H9 (cell line): ENCODE measurements around the gene NOS1AP. TPM values are rescaled to one million over a fixed set of nuclear protein-coding genes. Genes with fewer than 3 reads are reported as not detected.

ENCODE experiments used
- DNase-seq: peaks from one replicate; pipeline ENCODE4 v3.0.0-alpha.2; 2017
- H2AFZ ChIP-seq: one replicate; pipeline ENCODE4 v1.6.1; 2013; ENCODE audit warnings: mild to moderate bottlenecking, low read length, control low read depth, moderate library complexity
- H2AK5ac ChIP-seq: 2 replicates; pipeline ENCODE4 v1.6.1; 2013; ENCODE audit warnings: low read length, control low read depth, mixed read lengths; ENCODE audit not compliant: insufficient read length
- H2BK120ac ChIP-seq: one replicate; pipeline ENCODE4 v1.6.1; 2013; ENCODE audit warnings: low read depth, mild to moderate bottlenecking, low read length, control low read depth, inconsistent platforms; ENCODE audit not compliant: poor library complexity, severe bottlenecking
- H2BK12ac ChIP-seq: 2 replicates; pipeline ENCODE4 v1.6.1; 2013; ENCODE audit warnings: low read length, control low read depth, mixed read lengths, low read depth; ENCODE audit not compliant: insufficient read length
- H2BK15ac ChIP-seq: 2 replicates; pipeline ENCODE4 v1.6.1; 2013; ENCODE audit warnings: low read depth, low read length, control low read depth
- H2BK20ac ChIP-seq: one replicate; pipeline ENCODE4 v1.6.1; 2013; ENCODE audit warnings: low read depth, mild to moderate bottlenecking, low read length, control low read depth, inconsistent platforms; ENCODE audit not compliant: poor library complexity, severe bottlenecking
- H2BK5ac ChIP-seq: 2 replicates; pipeline ENCODE4 v1.6.1; 2013; ENCODE audit warnings: low read length, control low read depth, mixed read lengths; ENCODE audit not compliant: insufficient read length
- H3K14ac ChIP-seq: 2 replicates; pipeline ENCODE4 v1.6.1; 2013; ENCODE audit warnings: low read length, control low read depth; ENCODE audit not compliant: insufficient read depth
- H3K18ac ChIP-seq: 2 replicates; pipeline ENCODE4 v1.6.1; 2013; ENCODE audit warnings: low read depth, mild to moderate bottlenecking, mixed read lengths, low read length, control low read depth; ENCODE audit not compliant: insufficient read length
- H3K23ac ChIP-seq: 2 replicates; pipeline ENCODE4 v1.6.1; 2013; ENCODE audit warnings: low read length, control low read depth, mixed read lengths, low read depth; ENCODE audit not compliant: insufficient read length
- H3K23me2 ChIP-seq: 2 replicates; pipeline ENCODE4 v1.6.1; 2013; ENCODE audit warnings: low read depth, mild to moderate bottlenecking, mixed read lengths, low read length, control low read depth; ENCODE audit not compliant: insufficient read length, poor library complexity, severe bottlenecking
- H3K27ac ChIP-seq: 2 replicates; pipeline ENCODE4 v1.5.1; 2013; ENCODE audit warnings: low read length, control low read depth, mixed read lengths, low read depth; ENCODE audit not compliant: insufficient read length
- H3K27me3 ChIP-seq: 2 replicates; pipeline ENCODE4 v1.6.1; 2013; ENCODE audit warnings: low read length, control low read depth, inconsistent platforms; ENCODE audit not compliant: insufficient read depth
- H3K4ac ChIP-seq: 2 replicates; pipeline ENCODE4 v1.6.1; 2013; ENCODE audit warnings: low read depth, mild to moderate bottlenecking, control low read depth, inconsistent platforms, low read length, moderate library complexity
- H3K4me1 ChIP-seq: 2 replicates; pipeline ENCODE4 v1.6.1; 2013; ENCODE audit warnings: low read length, control low read depth, inconsistent platforms; ENCODE audit not compliant: insufficient read depth
- H3K4me2 ChIP-seq: 2 replicates; pipeline ENCODE4 v1.6.1; 2013; ENCODE audit warnings: low read length, control low read depth, mixed read lengths; ENCODE audit not compliant: insufficient read length, insufficient read depth
- H3K56ac ChIP-seq: 2 replicates; pipeline ENCODE4 v1.6.1; 2013; ENCODE audit warnings: low read depth, mild to moderate bottlenecking, mixed read lengths, low read length, control low read depth; ENCODE audit not compliant: insufficient read length
- H3K79me1 ChIP-seq: 2 replicates; pipeline ENCODE4 v1.6.1; 2013; ENCODE audit warnings: low read depth, mild to moderate bottlenecking, moderate library complexity, low read length, control low read depth, inconsistent platforms; ENCODE audit not compliant: insufficient read depth, poor library complexity, severe bottlenecking
- H3K79me2 ChIP-seq: 2 replicates; pipeline ENCODE4 v1.6.1; 2013; ENCODE audit warnings: low read length, control low read depth, inconsistent platforms; ENCODE audit not compliant: insufficient read depth
- H3K9ac ChIP-seq: 2 replicates; pipeline ENCODE4 v1.6.1; 2013; ENCODE audit warnings: low read length, control low read depth, mixed read lengths; ENCODE audit not compliant: insufficient read length; ENCODE audit errors: extremely low read depth
- H3K9me3 ChIP-seq: one replicate; pipeline ENCODE4 v1.6.1; 2013; ENCODE audit warnings: low read depth, low read length, inconsistent platforms; ENCODE audit not compliant: control insufficient read depth
- H3T11ph ChIP-seq: one replicate; pipeline ENCODE4 v1.6.1; 2013; ENCODE audit warnings: mild to moderate bottlenecking, low read length, control low read depth, inconsistent platforms
- H4K20me1 ChIP-seq: one replicate; pipeline ENCODE4 v1.6.1; 2013; ENCODE audit not compliant: control insufficient read depth, insufficient read length, insufficient read depth
- H4K5ac ChIP-seq: 2 replicates; pipeline ENCODE4 v1.6.1; 2013; ENCODE audit warnings: low read depth, mild to moderate bottlenecking, mixed read lengths, low read length, control low read depth; ENCODE audit not compliant: insufficient read length
- H4K8ac ChIP-seq: replicated peaks from 2 replicates; pipeline ENCODE4 v1.6.1; 2013; ENCODE audit warnings: low read length, control low read depth, mixed read lengths, low read depth; ENCODE audit not compliant: insufficient read length
- H4K91ac ChIP-seq: 2 replicates; pipeline ENCODE4 v1.6.1; 2013; ENCODE audit warnings: low read depth, mild to moderate bottlenecking, moderate library complexity, mixed read lengths, low read length, control low read depth; ENCODE audit not compliant: insufficient read length
- H3K27ac Mint-ChIP-seq, 3 experiments: 2 replicates in 2 of 3; 3 replicates in 1 of 3; pipeline ENCODE4 v1.8.0; 2020 to 2021; ENCODE audit warnings: mixed read lengths in 3 of 3, mild to moderate bottlenecking in 1 of 3, moderate library complexity in 1 of 3
- H3K27me3 Mint-ChIP-seq: 2 replicates; pipeline ENCODE4 v1.8.0; 2021; ENCODE audit warnings: low read depth, mild to moderate bottlenecking, moderate library complexity, mixed read lengths
- H3K36me3 Mint-ChIP-seq, 3 experiments: 2 replicates in 2 of 3; 3 replicates in 1 of 3; pipeline ENCODE4 v1.8.0; 2020 to 2021; ENCODE audit warnings: low read depth in 3 of 3, mixed read lengths in 3 of 3; ENCODE audit not compliant: insufficient read depth in 1 of 3
- H3K4me1 Mint-ChIP-seq, 2 experiments: 2 replicates each; pipeline ENCODE4 v1.8.0; 2020; ENCODE audit warnings: mixed read lengths in 2 of 2
- H3K4me3 Mint-ChIP-seq, 2 experiments: 2 replicates in 1 of 2; 3 replicates in 1 of 2; pipeline ENCODE4 v1.8.0; 2020 to 2021; ENCODE audit warnings: mild to moderate bottlenecking in 2 of 2, mixed read lengths in 2 of 2, moderate library complexity in 1 of 2
- H3K9me3 Mint-ChIP-seq, 2 experiments: 2 replicates in 1 of 2; 3 replicates in 1 of 2; pipeline ENCODE4 v1.8.0; 2020; ENCODE audit warnings: mild to moderate bottlenecking in 2 of 2, mixed read lengths in 2 of 2, moderate library complexity in 1 of 2
- WGBS: extraction: QIAGEN DNeasy Blood & Tissue Kit; methylation state at CpG from one replicate; pipeline ENCODE4 v1.1.7; 2013; ENCODE audit warnings: missing lambda C conversion rate, low lambda C conversion rate, mixed read lengths; ENCODE audit not compliant: insufficient read length; ENCODE audit errors: extremely low coverage; 5-methylcytosine and 5-hydroxymethylcytosine counted together
- total RNA-seq: library from RNA; stranded (reverse); gene quantifications from 2 replicates; pipeline ENCODE4 v1.2.1, GENCODE V29; 2021
- TF ChIP-seq, protein P1 (sequence below): fragments of 200-600 bp; sonication (generic); conservative IDR thresholded peaks from 3 replicates; pipeline ENCODE4 v1.8.0; 2021; ENCODE audit warnings: antibody characterized with exemption, mild to moderate bottlenecking

The NOS1AP gene
- total RNA-seq, 1 experiment from 2014 or later = 8.4 TPM

DNA sequence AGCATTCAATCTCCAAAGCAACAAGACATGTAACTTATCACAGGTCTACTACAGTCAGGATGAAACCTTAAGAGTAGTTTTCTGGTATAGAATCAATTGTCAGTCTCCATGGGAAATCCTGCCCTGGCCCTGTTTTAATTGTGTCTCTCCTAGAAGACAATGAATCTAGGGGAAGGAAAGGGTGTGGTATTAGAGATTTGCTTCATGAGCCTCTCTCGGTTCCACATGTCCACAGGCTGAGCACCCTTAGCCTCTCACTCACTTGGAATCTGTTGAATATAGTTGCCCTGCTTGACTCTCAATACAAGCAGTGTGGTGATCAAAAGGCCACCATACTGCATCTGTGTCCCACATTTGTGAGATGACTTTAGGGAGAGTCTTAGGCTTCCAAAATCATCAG, 289.4 kb downstream of the NOS1AP start:
- Histone ChIP-seq H4K20me1 (no peaks in the 10 kb centered on the region), H3K79me2 (no peaks in the 10 kb centered on the region), H2BK120ac (no peak overlapping the region), H3K27me3 (no peaks in the 10 kb centered on the region), H3K9me3 (no peaks in the 10 kb centered on the region), H3K9ac (no peak overlapping the region), H2AFZ (no peak overlapping the region), H2BK5ac (no peak overlapping the region), H3K4me1 (no peaks in the 10 kb centered on the region), H3K23ac (no peak overlapping the region), H3K23me2 (no peaks in the 10 kb centered on the region), H3K18ac (no peak overlapping the region), H3K79me1 (no peaks in the 10 kb centered on the region), H3T11ph (no peak overlapping the region), H4K5ac (no peak overlapping the region), H4K91ac (no peak overlapping the region), H3K56ac (no peak overlapping the region), H3K4me2 (no peak overlapping the region), H3K14ac (no peak overlapping the region), H4K8ac (no peak overlapping the region), H2AK5ac (no peak overlapping the region), H2BK12ac (no peak overlapping the region), H3K4ac (no peak overlapping the region), H2BK20ac (no peak overlapping the region), H3K27ac (no peak overlapping the region), H2BK15ac (no peak overlapping the region)
- Mint-ChIP-seq H3K27me3 (no peaks in the 10 kb centered on the region), H3K36me3 (peaks cover 7 to 10% (median 9%) of the 10 kb centered on the region in 3 experiments; a peak in 5 of 7 replicates), H3K4me3 (no peak overlapping the region), H3K27ac (no peak overlapping the region), H3K4me1 (peaks cover 3 to 7% of the 10 kb centered on the region in 2 experiments; a peak in 3 of 4 replicates), H3K9me3 (no peaks in the 10 kb centered on the region)
- DNase-seq = no peak
- TF ChIP-seq, protein P1, sequence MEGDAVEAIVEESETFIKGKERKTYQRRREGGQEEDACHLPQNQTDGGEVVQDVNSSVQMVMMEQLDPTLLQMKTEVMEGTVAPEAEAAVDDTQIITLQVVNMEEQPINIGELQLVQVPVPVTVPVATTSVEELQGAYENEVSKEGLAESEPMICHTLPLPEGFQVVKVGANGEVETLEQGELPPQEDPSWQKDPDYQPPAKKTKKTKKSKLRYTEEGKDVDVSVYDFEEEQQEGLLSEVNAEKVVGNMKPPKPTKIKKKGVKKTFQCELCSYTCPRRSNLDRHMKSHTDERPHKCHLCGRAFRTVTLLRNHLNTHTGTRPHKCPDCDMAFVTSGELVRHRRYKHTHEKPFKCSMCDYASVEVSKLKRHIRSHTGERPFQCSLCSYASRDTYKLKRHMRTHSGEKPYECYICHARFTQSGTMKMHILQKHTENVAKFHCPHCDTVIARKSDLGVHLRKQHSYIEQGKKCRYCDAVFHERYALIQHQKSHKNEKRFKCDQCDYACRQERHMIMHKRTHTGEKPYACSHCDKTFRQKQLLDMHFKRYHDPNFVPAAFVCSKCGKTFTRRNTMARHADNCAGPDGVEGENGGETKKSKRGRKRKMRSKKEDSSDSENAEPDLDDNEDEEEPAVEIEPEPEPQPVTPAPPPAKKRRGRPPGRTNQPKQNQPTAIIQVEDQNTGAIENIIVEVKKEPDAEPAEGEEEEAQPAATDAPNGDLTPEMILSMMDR = no peak
- WGBS = no CpG with 5 or more reads among the region's 1 CpG
